Measurements from ENCODE around the gene RCC1. TPM values are rescaled to one million over a fixed set of nuclear protein-coding genes. Genes with fewer than 3 reads are reported as not detected.
"Not testable (repeated sequence)": the region's sequence is repeated elsewhere in the genome, so short reads cannot be mapped to it uniquely, and the experiment has no call there.

The RCC1 gene
- polyA plus RNA-seq, 3 donors = 34.6 to 40.2 (median 39.7) TPM

DNA sequence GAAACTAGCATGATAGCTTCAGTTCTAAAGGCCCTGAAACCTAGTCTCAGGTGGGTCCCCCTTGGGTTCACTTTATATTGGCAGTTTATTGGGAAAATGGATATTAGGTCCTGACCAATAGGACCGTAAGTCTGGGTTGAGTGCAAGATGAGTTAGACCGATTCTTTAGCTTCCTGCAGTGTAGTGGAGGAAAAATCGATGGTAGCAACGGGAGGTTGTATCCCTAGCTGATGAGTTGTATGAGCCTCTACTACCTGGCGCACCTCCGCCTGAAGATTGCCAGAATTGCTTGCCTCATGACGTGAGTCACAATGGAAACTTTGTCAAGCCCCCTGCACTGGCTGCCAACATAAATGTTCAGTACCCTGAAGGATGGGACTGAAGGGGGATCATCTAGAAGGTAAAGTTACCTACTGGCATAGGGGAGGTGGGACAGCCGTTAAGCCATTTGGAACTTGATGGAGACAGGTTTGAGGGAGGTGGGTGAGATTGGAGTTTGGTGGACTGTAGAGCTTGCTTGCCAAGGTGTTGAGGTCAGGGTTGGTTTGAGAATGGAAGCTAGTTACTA, 3.9 kb downstream of the RCC1 start:
- DNase-seq = no peak

DNA sequence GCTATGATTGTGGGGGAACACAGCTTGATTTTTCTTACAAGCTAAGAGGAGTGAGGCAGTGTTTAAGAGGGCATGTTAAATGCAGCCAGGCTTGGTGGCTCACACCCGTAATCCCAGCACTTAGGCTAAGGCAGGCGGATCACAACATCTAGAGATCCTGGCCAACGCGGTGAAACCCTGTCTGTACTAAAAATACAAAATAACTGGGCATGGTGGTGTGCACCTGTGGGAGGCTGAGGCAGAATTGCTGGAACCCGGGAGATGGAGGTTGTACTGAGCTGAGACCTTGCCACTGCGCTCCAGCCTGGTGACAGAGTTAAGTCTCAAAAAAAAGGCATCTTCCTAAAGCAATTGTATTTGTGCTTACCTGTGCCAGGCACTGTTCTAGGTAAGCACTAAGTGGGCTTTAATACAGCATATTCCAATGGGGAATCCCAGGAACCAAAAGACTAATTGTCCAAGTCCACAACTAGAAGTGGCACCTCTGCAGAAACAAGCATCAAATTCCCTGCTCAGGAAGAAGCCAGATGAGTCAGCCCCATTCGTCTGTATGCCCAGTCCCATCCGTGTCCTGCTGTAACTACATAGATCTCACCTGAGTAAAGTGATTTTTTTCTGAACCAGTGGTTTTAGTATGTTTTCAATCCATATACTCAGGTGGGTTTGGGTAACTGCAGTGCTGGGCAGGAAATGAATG, 4.6 kb downstream of the RCC1 start:
- no peak for DNase-seq

DNA sequence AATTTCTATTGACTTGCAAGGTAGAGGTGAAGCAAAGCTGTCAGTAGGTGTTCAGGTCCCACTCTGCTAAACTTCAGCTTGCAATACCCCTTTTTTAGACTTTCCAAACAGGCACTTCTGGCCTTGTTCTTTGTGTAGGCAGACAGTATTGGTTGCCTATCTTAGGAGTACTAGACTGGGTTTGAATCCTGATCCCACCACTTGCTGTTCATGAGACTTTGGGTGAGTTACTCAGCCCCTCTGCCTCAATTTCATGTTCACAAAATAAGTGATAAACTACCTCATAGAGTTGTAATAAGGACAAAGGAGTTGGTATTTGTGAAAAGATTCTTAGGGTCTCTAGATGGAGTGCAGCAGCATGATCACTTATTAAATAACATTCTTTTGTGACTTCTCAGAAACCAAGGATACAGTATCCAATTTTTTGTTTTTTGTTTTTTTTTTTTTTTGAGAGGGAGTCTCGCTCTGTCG, 5.2 kb downstream of the RCC1 start:
- no peak for DNase-seq

DNA sequence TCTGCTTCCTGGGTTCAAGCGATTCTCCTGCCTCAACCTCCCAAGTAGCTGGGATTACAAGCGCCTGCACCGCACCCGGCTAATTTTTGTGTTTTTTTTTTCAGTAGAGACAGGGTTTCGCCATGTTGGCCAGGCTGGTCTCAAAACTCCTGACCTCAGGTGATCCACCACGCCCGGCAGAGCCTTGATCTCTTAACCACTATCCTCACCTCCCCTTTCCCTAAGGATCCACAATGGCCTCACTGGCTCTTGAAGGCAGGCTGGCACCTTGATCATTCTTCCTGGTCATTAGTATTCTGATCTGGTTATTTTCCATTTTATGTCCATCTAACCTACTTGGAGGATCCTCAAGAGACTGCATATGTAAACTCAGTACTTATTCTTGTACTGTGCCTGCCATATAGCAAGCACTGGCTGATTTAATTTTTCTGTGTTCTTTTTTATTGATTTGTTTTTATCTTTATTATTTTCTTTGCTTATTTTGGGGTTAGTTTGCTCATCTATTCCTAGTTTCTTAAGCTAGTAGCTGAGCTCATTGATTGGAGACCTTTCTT, 6.3 kb downstream of the RCC1 start:
- no peak for DNase-seq

DNA sequence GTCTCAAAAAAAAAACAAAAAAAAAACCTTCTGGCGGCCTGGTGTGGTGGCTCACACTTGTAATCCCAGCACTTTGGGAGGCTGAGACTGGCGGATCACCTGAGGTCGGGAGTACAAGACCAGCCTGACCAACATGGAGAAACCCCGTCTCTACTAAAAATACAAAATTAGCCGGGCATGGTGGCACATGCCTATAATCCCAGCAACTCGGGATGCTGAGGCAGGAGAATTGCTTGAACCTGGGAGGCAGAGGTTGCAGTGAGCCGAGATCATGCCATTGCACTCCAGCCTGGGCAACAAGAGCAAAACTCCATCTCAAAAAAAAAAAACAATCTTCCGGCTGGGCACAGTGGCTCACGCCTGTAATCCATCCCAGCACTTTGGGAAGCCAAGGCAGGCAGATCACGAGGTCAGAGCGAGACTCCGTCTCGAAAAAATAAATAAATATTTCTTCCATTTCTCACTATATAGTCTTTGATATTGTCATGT, 8.6 kb downstream of the RCC1 start:
- not testable (repeated sequence) for DNase-seq

DNA sequence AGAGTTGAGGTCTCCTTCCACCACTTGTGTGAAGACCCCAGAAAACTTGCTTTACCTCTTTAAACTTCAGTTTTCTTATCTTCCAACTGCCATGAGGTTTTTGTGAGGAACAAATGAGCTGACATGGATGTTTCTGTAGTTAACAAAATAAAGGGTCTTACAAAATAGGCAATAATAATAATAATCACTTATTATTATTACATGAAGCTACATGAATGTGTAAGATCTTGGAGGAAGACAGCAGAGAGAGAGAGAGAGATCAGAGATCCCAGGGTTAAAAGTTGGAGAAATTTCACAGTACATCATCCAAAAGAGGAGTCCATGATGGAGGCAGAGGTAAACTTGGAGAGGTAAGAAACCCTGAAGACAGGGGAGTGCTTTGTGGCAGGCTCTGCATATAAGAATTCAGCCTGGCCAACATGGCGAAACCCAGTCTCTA, 10.7 kb downstream of the RCC1 start:
- no peak for DNase-seq

DNA sequence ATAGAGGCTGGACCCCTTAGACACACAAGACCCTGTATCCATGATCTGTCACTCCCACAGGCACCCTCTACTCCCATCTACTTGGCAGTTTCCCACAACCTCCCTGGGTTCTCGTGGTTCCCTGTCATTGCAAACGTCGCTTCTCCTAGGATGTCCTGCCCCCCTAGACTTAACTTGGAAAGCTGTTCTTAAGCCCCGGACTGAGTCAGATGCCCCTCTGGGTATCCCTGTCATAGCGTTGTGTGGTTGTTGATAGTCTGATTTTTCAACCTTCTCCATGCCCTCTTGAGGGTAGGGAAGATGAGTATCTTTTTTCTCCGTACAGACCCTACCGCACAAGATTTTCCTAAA, 11.8 kb downstream of the RCC1 start:
- DNase-seq = no peak

DNA sequence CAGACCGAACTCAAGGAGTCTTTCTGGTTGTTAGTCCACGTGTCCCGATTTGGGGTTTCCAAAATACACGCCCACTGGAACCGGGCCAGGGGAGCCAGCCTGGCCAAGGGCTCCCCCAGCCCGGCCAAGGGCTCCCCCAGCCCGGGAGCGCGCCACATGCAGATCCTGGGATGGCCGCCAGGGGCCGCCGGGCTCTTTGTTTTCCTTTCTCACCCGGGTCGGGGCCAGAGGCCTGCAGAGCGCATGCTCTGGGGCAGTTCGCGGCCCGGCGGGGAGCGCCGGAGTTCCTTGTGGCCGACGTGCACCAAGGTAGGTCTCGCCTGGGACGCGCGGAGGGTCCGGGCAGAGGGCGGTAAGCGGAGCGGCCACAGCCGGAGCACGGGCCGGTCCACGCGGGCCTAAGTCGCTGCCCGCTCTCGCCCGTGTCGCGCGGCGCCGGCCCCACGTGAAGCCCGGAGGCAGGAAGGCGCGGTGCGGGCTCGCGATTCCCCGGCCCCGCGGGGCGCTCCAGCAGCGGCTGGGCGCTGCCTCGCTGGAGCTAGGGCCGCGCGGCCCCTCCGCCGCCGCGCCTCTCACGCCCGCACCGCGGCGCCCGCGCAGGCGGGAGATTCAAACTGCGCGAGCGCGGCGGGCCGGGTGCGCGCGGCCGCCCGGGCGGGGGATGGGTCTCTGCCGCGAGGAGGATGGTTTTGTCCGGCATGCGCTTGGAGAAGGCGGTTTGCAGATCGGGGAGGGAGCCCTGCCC, 12.3 kb downstream of the RCC1 start:
- DNase-seq = peak; percentile 91

DNA sequence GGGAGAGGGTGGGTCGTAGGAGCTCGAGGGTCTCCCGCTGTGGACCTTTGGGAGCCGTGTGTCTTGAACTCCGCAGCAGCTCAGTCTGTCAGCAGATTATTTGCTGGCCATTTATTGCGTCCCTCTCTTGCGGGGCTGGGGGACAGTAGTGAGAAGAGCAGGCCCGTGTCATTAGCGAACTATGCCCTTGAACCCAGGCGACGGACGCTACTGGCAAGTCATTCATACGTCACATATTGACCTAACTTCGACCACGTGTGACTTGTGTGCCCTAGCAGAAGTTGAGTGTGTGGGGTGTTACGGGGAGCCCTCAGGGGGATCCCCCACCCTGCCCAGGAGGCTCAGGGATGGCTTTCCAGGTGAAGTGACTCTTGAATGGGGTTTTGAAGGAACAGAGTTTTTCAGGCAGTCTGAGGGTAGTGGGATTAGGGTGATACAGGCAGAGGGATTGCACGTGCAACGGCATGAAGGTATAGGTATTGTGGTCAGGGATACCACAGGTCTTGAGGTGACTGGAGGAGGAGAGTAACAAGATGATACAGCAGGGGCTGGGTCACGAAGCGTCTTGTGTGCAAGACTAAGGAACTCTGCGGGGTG, 13.0 kb downstream of the RCC1 start:
- DNase-seq = no peak

DNA sequence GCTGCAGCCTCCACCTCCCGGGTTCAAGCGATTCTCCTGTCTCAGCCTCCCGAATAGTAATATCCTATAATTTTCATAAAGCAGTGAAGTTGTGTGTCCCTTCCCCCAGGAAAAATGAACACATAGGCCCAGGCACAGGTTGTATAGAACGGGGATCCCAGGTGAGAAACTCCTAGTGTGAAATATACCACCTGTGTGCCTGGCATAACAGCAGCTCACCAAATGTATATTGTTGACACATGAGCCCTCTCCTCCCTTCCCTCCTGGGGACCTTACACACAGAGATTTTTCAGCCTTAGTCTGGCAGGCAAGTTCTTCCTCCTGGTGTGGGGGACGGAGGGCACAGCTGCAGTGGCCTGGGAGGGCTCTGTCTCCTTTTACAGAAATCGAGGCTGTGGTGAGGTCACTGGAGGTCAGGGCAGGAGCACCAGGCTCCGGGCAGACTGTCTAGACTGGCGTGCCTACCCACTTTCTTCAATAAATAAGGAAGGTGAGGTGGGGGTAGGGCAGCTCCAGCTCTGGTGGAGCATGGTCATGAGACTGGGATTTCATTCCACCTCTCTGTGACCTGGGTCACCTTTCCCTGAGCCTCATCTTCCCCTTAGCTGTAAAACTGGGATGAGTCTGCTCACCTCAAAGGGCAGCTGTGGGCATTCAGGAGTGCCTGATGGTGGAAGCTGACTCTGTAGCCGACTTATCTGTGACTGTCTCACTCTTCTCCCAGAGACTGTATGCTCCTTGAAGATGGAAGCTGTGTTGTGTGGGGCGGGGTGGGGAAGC, 14.3 kb downstream of the RCC1 start:
- DNase-seq = no peak

DNA sequence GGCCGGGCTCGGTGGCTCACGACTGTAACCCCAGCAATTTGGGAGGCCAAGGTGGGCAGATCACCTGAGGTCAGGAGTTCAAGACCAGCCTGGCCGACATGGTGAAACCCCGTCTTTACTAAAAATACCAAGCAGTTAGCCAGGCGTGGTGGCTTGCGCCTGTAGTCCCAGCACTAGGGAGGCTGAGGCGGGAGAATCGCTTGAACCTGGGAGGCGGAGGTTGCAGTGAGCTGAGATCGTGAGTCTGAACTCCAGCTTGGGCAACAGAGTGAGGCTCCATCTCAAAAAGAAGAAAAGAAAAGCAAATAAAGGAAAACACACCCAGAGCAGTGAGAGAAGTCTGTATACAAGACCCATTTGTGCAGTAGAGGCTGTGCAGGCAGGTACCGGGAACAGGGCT, 15.0 kb downstream of the RCC1 start:
- DNase-seq = not testable (repeated sequence)

DNA sequence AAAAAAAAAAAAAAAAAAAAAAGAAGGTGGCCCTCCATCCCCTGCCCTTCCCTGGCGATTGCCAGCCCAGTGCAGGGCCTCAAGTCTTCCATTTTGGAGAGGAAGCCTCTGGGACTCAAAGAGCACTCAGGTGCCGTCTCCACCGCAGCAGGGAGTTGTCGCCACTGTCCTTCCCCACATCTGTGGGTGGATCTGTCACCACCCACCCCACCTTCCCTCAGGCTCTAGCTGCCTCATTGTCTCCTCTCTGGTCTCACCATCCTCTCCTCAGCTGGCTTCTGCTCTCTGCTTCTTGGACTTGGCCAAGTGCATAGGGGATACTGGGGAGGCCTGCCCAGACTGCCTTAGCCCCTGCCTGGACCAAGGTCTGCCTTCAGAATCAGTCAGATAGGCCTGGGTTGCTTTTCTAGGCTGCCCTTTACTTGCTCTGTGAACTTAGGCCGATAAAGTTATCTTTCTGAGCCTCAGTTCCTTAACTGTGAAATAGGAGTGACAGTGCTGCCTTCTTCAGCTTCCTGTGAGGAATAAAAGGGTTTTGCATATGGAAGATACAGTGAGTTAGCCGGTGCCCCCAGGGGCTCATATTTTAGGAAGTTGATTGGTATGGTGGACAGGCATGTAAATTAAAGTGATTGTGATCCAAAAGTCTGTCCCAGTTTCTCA, 15.8 kb downstream of the RCC1 start:
- no peak for DNase-seq

DNA sequence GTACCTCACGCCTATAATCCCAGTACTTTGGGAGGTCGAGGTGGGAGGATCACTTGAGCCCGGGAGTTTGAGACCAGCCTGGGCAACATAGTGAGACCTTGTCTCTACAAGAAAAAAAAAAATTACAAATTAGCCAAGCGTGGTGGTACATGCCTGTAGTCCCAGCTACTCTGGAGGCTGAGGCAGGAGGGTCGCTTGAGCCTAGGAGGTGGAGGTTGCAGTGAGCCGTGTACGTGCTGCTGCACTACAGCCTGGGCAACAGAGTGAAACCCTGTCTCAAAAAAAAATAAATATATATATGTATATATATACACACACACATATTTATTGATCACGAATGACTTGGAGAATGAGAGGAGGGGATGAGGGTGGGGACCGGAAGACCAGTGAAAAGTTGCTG, 16.7 kb downstream of the RCC1 start:
- not testable (repeated sequence) for DNase-seq

DNA sequence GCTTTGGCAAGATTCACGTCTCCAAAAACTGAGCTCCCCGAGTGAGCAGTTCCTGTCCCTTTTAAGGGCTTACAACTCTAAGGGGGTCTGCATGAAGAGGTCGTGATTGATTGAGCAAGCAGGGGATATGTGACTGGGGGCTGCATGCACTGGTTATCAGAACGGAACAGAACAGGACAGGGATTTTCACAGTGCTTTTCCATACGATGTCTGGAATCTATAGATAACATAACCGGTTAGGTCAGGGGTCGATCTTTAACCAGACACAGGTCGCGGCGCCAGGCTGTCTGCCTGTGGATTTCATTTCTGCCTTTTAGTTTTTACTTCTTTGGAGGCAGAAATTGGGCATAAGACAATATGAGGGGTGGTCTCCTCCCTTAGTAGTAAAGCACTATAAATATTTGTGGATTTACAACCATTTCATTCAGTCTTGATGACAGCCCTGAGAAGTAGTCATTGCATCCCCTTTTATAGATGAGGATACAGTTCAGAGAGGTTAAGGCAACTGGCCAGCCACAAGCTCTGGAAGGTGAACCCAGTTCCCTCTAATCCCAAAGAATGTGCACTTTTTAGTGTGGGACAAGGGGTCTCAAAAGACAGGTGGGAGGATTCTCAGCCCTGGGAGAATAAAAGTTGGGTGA, 19.3 kb downstream of the RCC1 start:
- DNase-seq = not testable (repeated sequence)

DNA sequence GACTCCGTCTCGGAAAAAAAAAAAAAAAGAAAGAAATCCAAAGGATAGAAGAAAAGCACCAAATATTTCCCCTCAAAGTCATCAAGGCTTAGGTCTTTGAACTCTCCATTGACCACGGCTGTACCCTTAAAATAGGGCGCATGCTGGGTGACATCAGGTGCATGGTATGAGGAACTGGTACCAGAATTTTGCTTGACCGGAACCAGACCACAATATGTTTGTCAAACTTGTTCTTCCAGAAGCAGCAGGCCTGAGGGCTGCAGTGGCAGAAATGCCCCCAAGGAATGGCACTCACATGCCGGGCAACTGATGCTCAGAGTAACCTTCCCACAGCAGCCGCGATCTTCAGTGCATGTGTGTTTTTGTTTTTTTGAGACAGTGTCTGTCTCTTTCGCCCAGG, 21.0 kb downstream of the RCC1 start:
- DNase-seq = no peak

DNA sequence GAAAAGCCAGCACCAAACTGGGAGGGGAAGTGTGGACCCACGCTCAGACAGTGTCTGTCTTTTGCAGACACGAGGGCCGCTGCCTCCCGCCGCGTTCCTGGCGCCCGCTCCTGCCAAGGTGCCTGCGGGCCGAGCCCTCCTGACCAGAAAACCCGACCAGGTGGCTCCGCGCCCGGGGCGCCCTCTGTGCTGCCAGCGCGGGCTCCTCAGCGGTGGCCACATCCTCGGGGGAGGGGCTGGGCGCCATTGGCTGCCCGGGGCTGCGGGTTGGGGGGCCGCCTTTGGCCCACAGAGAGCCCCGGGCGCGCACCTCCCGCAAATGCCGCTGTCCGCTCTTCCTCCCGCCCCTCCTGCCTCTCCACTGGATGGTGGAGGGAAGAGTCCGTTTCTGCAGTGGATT, 24.6 kb downstream of the RCC1 start:
- no peak for DNase-seq

DNA sequence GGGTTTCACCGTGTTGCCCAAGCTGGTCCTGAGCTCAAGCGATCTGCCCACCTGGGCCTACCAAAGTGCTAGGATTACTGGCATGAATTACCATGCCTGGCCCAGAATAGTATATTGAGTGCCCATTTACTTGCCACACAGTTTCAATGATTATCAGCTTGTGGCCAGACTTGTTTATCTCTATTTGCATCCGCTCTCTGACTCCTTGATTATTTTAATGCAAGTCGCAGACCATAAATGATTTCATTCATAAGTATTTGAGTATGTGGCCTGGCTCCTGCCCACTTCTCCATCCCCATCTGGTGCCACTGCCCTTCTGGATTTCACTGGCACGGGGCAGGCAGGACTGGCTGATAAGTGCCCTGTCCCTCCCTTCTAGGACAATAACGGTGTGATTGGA, 28.8 kb downstream of the RCC1 start:
- DNase-seq = no peak

DNA sequence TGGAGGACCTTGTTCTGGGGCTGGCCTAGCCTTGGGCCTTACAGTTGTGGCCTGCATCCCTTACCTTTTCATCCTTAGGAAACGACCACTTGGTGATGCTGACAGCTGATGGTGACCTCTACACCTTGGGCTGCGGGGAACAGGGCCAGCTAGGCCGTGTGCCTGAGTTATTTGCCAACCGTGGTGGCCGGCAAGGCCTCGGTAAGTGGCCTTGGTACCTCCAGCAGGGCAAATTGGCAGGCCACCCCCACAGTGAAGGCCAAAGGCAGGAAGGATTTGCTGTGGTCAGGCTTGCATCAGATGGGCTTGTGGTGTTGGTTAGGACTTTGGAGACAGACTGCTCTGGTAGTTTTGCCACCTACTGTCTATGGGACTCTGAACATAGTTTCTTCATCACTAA, 29.3 kb downstream of the RCC1 start:
- DNase-seq = no peak

DNA sequence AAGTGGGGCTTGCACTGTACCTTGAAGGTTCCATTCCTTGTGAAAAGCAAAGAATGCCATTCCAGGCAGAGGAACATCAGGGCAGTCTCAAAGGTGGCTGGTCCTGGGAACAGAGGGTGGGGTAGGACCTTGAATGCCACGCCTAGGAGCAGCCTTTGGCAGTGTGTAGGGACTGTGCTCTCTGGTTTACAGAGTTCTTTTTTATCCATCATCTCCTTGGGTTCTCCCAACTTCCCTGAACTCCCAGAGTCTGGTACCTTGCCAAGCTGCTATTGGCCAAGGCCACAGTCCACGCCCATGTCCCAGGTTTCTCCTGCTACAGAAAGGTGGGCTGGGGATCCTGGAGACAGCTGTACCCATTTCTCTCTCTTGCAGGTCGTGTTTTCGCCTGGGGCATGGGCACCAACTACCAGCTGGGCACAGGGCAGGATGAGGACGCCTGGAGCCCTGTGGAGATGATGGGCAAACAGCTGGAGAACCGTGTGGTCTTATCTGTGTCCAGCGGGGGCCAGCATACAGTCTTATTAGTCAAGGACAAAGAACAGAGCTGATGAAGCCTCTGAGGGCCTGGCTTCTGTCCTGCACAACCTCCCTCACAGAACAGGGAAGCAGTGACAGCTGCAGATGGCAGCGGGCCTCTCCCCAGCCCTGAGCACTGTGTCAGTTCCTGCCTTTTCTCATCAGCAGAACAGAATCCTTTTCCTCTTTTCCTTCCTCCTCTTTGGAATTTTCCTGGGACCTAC, 31.8 kb downstream of the RCC1 start:
- no peak for DNase-seq

DNA sequence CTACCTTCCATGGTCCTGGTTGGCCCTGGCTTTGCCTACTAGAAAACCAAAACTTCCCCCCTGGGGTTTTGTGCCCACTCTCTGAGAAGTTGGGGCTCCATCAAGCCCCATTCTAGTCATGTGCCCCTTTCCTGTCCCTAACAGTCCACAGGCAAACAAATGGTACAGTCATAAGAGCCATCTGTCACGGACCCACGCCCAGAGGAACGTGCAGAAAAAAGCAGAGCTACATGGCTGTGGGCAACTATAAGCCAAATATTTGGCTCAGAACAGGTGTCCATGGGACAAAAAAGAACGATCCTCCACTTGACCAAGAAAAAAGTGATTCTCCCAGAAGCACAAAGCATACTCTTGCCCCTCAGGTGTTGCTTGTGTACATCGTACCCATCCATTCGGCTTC, 32.4 kb downstream of the RCC1 start:
- no peak for DNase-seq
